Aorta (tissue), 5 donors: ENCODE results near the gene ACTA1. TPM values are rescaled to one million over a fixed set of nuclear protein-coding genes. Genes with fewer than 3 reads are reported as not detected.

Experiments
- ATAC-seq: fragments of 200-7000 bp; cut with Tn5 transposase; one replicate; pipeline ENCODE4 v1.9.1; 2022; ENCODE audit warnings: moderate library complexity; ENCODE audit not compliant: low FRiP score
- DNase-seq, 2 donors: peaks; one replicate each; pipeline ENCODE4 v3.0.0-alpha.2; 2020
- H3K27ac ChIP-seq, 2 donors: one replicate each; pipeline ENCODE4 v1.5.1; 2013; ENCODE audit warnings: low read length in 2 of 2, mild to moderate bottlenecking in 2 of 2, moderate library complexity in 2 of 2, control low read depth in 1 of 2, inconsistent platforms in 1 of 2, low read depth in 1 of 2
- H3K27me3 ChIP-seq, 2 donors: one replicate each; pipeline ENCODE4 v1.6.1; 2013; ENCODE audit warnings: control low read depth in 1 of 2, low read length in 1 of 2, mild to moderate bottlenecking in 1 of 2, moderate library complexity in 1 of 2; ENCODE audit not compliant: insufficient read depth in 2 of 2, control insufficient read depth in 1 of 2
- H3K36me3 ChIP-seq, 2 donors: one replicate each; pipeline ENCODE4 v1.6.1; 2013; ENCODE audit warnings: control low read depth in 1 of 2, low read length in 1 of 2, mild to moderate bottlenecking in 1 of 2; ENCODE audit not compliant: insufficient read depth in 2 of 2, control insufficient read depth in 1 of 2
- H3K4me1 ChIP-seq, 2 donors: one replicate each; pipeline ENCODE4 v1.6.1; 2013; ENCODE audit warnings: low read length in 2 of 2, control low read depth in 1 of 2, mild to moderate bottlenecking in 1 of 2, moderate library complexity in 1 of 2; ENCODE audit not compliant: insufficient read depth in 2 of 2, control insufficient read depth in 1 of 2
- H3K4me3 ChIP-seq, 2 donors: one replicate each; pipeline ENCODE4 v1.5.1; 2013; ENCODE audit warnings: low read length in 2 of 2, control low read depth in 1 of 2, mild to moderate bottlenecking in 1 of 2
- H3K9me3 ChIP-seq: one replicate; pipeline ENCODE4 v1.6.1; 2013; ENCODE audit warnings: mild to moderate bottlenecking, low read length; ENCODE audit not compliant: control insufficient read depth
- WGBS, 2 donors: extraction: QIAGEN DNeasy Blood & Tissue Kit; methylation state at CpG; one replicate each; pipeline ENCODE4 v1.1.7; 2013; 5-methylcytosine and 5-hydroxymethylcytosine counted together
- intact Hi-C, 2 donors: fragments of 100-400 bp; cut with DNase I; formaldehyde crosslinking; loops; one replicate each; pipeline versions ENCODE4 v1.14.2 to v1.15.0; 2022
- polyA plus RNA-seq, 2 donors: library from polyadenylated mRNA; stranded (reverse); fragments of 200-250 nt; gene quantifications; one replicate each; pipeline ENCODE4 v1.2.3, GENCODE V29; 2013
- total RNA-seq, 2 donors: library from RNA; stranded (reverse); fragmentation: NEBNext Ultra II Directional; extraction: Animal tissue kit (Norgen Biotek cat#: 25700); gene quantifications; one replicate each; pipeline ENCODE4 v1.2.1, GENCODE V29; 2021
- donor health status: healthy with polysubstance abuse.
- donor health status: Bipolar disorder and iron deficiency.
- donor health status: DM: no; HTN: no; CAD: no.
- donor health status: DM: no; HTN: no; CAD: no.
- donor health status: DM: yes; HTN: yes; CAD: no.

The ACTA1 gene
- total and polyA plus RNA-seq, 4 donors = 1.8 to 46.8 (median 11.4) TPM

- Histone ChIP-seq H3K4me3 (no peak overlapping the region), H3K27ac (no peak overlapping the region), H3K36me3 (peaks cover 7 to 24% of the 10 kb centered on the region in 2 donors), H3K9me3 (no peaks in the 10 kb centered on the region), H3K4me1 (no peaks in the 10 kb centered on the region), H3K27me3 (no peaks in the 10 kb centered on the region)
- WGBS, 2 donors = 88% methylated on average over 8 of the region's 8 CpGs
- ATAC-seq = no peak
- intact Hi-C loops = no loop called here
- no peak for DNase-seq
Measured at GRCh38 chr1:229470406-229471043, 36.6 kb upstream of the ACTA1 start.

DNA sequence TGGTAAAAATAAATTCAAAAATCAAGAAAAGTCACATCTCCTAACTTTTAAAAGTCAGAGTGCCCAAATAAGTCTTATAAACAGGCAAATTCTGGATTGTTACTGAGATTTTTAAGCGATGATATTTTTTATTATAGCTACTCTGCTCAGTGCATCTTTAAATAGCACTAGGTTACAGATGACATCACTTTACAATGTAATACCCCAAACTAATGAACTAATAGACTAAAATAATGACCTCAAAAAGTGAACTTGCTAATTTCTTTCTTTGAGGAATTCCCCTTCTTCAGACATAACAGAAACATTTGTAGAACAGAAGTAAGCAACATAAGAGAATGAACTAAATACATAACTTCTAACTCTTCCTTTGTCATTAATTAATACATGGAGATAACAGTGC is 33.0 kb upstream of the ACTA1 start:
- no peaks in the 10 kb centered on the region for H3K4me1 ChIP-seq
- H3K9me3 ChIP-seq = no peaks in the 10 kb centered on the region
- ATAC-seq (no peak), DNase-seq (no peak)
- H3K27me3 ChIP-seq = no peaks in the 10 kb centered on the region
- H3K4me3 ChIP-seq = no peak overlapping the region
- intact Hi-C loops = no loop called here
- no peak overlapping the region for H3K27ac ChIP-seq
- H3K36me3 ChIP-seq = peaks cover 6 to 17% of the 10 kb centered on the region in 2 donors
- 88 to 89% methylated on average over 1 of the region's 1 CpG for WGBS, 2 donors

- no peak overlapping the region for H3K4me3 ChIP-seq
- H3K27ac ChIP-seq = no peak overlapping the region
- no peaks in the 10 kb centered on the region for H3K4me1 ChIP-seq
- WGBS, 2 donors = 96 to 97% methylated on average over 8 of the region's 8 CpGs
- H3K9me3 ChIP-seq = no peaks in the 10 kb centered on the region
- intact Hi-C loops = no loop called here
- no peak for ATAC-seq
- no peaks in the 10 kb centered on the region for H3K27me3 ChIP-seq
- DNase-seq = no peak
- peaks cover 6 to 9% of the 10 kb centered on the region in 2 donors for H3K36me3 ChIP-seq
Measured at GRCh38 chr1:229464672-229465071, 30.8 kb upstream of the ACTA1 start.

DNA sequence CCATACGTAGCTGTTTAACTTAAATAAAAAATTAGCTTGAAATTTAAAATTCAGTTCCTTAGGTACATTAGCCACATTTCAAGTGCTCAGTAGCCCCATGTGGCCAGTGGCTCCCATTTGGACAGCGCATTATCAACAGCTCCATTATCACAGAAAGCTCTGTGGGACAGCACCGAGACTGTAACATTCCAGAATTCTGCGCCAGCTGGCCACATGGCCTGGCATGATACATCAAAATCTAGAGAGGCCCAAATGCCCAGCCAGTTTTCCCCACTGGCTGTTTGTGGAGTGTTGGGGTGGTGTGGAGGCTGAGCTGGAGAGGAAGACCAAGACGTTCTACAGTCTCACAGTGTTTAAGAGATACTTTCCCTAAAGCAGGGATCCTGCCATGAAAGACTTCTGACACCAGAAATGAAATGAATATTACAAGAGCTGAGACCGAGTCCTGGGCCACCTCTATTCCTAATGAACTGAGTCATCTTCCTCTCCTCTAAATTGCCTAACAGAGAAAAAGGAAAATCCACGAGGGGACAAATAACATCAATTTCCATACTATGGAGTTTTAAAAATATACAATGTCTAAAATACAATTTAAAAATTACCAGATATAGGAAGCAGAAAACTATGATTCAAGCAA is 27.3 kb upstream of the ACTA1 start:
- WGBS, 2 donors = 63 to 65% methylated on average over 7 of the region's 7 CpGs
- H3K36me3 ChIP-seq = peaks cover 5 to 6% of the 10 kb centered on the region in 2 donors

DNA sequence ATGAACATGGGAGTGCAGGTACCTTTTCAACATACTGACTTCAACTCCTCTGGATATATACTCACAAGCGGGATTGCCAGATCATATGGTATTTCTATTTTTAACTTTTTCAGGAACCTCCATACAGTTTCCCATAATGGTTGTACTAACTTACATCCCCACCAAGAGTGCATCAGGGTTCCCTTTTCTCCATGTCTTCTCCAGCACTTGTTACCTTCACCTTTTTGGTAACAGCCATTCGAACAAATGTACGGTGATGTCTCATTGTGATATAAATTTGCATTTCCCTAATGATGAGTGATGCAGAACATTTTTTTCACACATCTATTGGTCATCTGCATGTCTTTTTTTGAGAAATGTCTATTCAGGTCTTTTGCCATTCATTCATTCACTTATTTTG is 25.9 kb upstream of the ACTA1 start:
- Histone ChIP-seq H3K27ac (no peak overlapping the region), H3K27me3 (no peaks in the 10 kb centered on the region), H3K9me3 (no peaks in the 10 kb centered on the region), H3K4me3 (no peak overlapping the region), H3K4me1 (no peaks in the 10 kb centered on the region), H3K36me3 (peaks cover 5 to 10% of the 10 kb centered on the region in 2 donors)
- intact Hi-C loops = no loop called here
- 97 to 99% methylated on average over 3 of the region's 3 CpGs for WGBS, 2 donors
- DNase-seq (no peak), ATAC-seq (no peak)

More for the DNA sequence above, 27.3 kb upstream of the ACTA1 start:
- H3K4me1 ChIP-seq = no peaks in the 10 kb centered on the region
- intact Hi-C loops = no loop called here
- no peak for DNase-seq
- no peak for ATAC-seq
- no peak overlapping the region for H3K4me3 ChIP-seq
- H3K9me3 ChIP-seq = no peaks in the 10 kb centered on the region
- H3K27ac ChIP-seq = no peak overlapping the region
- no peaks in the 10 kb centered on the region for H3K27me3 ChIP-seq

DNA sequence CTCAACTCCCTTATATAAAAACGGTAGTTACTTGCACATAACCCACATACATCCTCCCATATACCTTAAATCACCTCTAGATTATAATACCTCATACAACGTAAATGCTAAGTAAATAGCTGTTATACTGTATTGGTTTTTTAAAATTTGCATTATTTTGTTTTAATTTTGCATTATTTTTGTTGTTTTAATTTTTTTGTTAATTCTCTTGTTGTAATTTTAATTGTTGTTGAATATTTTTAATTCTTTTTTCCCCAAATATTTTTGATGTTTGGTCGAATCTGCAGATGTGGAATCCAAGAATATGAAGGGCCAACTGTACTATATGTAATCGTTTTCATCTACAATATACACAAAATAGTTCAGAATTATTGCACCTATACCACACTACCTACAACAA is 23.5 kb upstream of the ACTA1 start:
- ATAC-seq (no peak), DNase-seq (no peak)
- intact Hi-C loops = no loop called here
- no peak overlapping the region for H3K4me3 ChIP-seq
- no peak overlapping the region for H3K27ac ChIP-seq
- no peaks in the 10 kb centered on the region for H3K9me3 ChIP-seq
- no peaks in the 10 kb centered on the region for H3K27me3 ChIP-seq
- no peaks in the 10 kb centered on the region for H3K4me1 ChIP-seq
- peaks cover 0 to 4% of the 10 kb centered on the region in 2 donors for H3K36me3 ChIP-seq
- 85 to 89% methylated on average over 4 of the region's 4 CpGs for WGBS, 2 donors

GRCh38 chr1:229456016-229456415 is 22.1 kb upstream of the ACTA1 start:
- Histone ChIP-seq H3K27ac (no peak overlapping the region), H3K27me3 (no peaks in the 10 kb centered on the region), H3K9me3 (no peaks in the 10 kb centered on the region), H3K4me3 (no peak overlapping the region), H3K36me3 (peaks cover 0 to 4% of the 10 kb centered on the region in 2 donors), H3K4me1 (no peaks in the 10 kb centered on the region)
- ATAC-seq = no peak
- intact Hi-C loops = no loop called here
- 78 to 81% methylated on average over 3 of the region's 3 CpGs for WGBS, 2 donors
- no peak for DNase-seq

DNA sequence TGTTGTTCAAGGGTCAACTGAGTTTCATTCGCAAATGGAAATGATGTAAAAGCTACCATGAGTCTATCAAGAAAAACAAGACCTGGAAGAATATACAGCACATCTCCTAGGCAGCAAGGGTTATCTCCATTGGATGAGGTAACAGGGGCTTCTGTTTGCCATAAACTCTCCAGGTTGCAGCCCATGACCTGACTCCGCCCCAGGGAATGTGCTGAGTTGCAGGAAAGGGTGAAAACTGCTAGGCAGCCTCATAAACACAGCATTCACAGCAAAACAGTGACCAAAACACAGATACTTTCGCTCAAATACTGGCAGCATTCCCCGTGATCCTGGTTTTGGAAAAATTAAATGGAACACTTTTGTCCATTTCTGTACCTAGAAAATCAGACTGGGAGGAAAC is 20.2 kb upstream of the ACTA1 start:
- H3K9me3 ChIP-seq = no peaks in the 10 kb centered on the region
- WGBS, 2 donors = 85 to 86% methylated on average over 4 of the region's 4 CpGs
- H3K27me3 ChIP-seq = no peaks in the 10 kb centered on the region
- intact Hi-C loops = loop anchor here in 1 of 2 donors (5.0 kb wide), 1 partner anchor 197 kb away; no protein-coding TSS in a partner anchor
- H3K4me3 ChIP-seq = no peak overlapping the region
- H3K36me3 ChIP-seq = peaks cover 0 to 4% of the 10 kb centered on the region in 2 donors
- H3K27ac ChIP-seq = no peak overlapping the region
- no peaks in the 10 kb centered on the region for H3K4me1 ChIP-seq
- no peak for ATAC-seq
- DNase-seq = no peak
